GM10266 (cell line): ENCODE measurements around the gene NCK2.

Experiments used
- DNase-seq: peaks from one replicate; pipeline ENCODE4 v3.0.0; 2012; ENCODE audit errors: extremely low spot score
- TF ChIP-seq, protein P1 (sequence below): IDR thresholded peaks from 2 replicates; pipeline ENCODE4 v1.5.1; 2012; ENCODE audit warnings: mild to moderate bottlenecking, low read depth; ENCODE audit not compliant: control insufficient read depth, insufficient read depth; ENCODE audit errors: missing control alignments

NCK2 gene

DNA sequence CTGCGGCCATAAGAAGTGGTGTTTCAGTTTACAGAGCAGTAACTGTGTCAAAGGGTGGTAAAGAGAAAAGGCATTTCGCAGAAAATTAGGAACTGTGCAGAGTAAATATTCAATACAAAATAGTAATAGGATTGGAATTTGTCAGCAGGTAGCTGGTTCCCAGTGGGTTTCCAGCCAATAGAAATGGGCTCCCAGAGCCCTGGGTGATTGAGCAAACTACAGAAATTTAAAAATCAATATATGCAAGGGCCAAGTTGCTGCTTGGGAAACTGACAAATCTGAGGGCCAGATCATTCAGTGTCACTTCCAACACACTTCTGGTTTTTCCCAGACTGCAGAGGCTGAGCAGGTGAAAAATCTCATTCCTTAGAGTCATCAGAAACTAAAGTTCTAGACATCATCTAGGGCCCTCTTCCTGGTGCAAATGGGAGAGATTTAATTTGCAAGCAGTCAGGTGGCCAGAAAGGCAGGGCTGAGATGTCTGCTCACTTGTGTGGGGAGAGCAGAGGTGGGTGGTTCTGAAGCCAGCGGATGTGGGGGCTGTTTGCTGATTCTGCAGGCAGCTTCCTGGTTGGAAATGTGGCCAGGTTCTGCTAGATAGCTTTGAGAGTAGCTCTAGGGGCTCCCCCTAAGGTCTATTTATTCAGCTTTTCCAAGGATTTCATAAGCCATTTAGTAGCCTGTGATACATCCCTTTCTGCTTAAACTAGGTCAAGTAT lies 182.4 kb downstream of the NCK2 start:
- TF ChIP-seq, protein P1, sequence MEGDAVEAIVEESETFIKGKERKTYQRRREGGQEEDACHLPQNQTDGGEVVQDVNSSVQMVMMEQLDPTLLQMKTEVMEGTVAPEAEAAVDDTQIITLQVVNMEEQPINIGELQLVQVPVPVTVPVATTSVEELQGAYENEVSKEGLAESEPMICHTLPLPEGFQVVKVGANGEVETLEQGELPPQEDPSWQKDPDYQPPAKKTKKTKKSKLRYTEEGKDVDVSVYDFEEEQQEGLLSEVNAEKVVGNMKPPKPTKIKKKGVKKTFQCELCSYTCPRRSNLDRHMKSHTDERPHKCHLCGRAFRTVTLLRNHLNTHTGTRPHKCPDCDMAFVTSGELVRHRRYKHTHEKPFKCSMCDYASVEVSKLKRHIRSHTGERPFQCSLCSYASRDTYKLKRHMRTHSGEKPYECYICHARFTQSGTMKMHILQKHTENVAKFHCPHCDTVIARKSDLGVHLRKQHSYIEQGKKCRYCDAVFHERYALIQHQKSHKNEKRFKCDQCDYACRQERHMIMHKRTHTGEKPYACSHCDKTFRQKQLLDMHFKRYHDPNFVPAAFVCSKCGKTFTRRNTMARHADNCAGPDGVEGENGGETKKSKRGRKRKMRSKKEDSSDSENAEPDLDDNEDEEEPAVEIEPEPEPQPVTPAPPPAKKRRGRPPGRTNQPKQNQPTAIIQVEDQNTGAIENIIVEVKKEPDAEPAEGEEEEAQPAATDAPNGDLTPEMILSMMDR, result no peak
- no peak for DNase-seq

DNA sequence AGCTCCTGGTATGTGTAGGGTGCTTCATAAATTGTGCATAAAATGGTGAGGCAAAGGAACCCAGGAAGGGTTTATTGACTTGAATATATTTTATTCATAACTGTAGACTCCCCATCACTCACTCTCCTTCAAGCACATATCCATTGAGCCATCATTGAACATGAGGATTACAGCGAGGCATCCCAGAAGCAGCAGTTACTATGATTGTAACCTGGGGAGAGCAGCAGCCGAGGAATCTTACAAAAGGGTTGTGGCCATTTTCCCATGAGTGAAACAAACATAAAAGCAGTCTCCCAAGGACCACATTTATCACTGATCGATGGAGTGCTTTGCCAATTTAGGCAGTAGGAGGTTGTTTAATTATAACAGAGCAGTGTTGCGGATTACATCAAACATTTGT lies 183.4 kb downstream of the NCK2 start:
- DNase-seq, result no peak

GRCh38 chr2:105928563-105928962 lies 183.9 kb downstream of the NCK2 start:
- DNase-seq, result no peak
- TF ChIP-seq, protein P1, result no peak

More for the DNA sequence above, 183.4 kb downstream of the NCK2 start:
- TF ChIP-seq, protein P1, result no peak

DNA sequence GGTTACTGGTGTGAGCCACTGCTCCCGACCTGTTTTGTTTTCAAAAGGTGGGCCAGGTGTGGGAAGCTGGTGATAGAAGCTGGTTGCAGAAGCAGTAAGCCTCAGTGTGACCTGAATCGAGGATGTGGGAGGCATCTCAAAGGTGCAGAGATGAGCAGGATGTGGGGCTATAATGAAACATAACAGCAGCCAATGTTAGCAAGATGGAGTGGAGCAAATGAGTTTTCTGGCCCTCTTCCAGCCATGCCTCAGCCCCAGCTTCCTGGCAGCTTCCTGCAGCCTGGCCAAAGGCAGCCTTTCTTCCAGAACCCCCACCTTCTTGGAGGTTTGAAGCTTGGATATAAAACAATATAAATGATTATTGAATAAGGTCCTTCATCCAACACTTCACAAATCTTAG lies 184.8 kb downstream of the NCK2 start:
- TF ChIP-seq, protein P1, result no peak
- no peak for DNase-seq

- DNase-seq, result no peak
- TF ChIP-seq, protein P1, result no peak
These were observed 187.9 kb downstream of the NCK2 start for GRCh38 chr2:105932582-105932981.

GRCh38 chr2:105933906-105934305 lies 189.2 kb downstream of the NCK2 start:
- no peak for DNase-seq
- TF ChIP-seq, protein P1, result no peak

DNA sequence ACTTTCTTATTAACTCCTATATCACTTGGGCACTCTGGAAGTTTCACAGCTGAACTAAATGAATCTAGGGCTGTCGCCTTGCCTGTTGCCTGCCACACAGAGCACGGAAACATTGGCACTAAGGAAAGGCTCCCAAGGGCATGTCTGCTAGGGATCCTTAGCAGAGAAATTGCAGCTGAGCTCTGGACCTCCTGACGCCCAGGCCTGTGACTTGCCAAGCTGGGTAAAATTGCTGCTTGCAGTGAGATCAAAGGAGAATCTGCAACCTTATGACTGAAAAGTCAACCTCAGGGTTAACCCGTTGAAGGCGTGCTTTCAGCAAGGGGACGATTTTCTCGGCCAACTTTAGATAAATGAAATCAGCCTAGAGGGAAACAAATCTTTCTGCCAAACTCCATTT lies 189.8 kb downstream of the NCK2 start:
- DNase-seq, result no peak
- TF ChIP-seq, protein P1, result no peak
